GM19438 (cell line): ENCODE results near the gene ABL1.

Experiments
- ATAC-seq: cut with Tn5 transposase; IDR thresholded peaks from one replicate; pipeline ENCODE4 v1.9.1; 2021; ENCODE audit warnings: low read depth; ENCODE audit not compliant: unreplicated experiment

Gene ABL1

GRCh38 chr9:130887494-130888144 is 52.6 kb downstream of the ABL1 start:
- ATAC-seq: no peak

GRCh38 chr9:130888146-130888885 is 53.3 kb downstream of the ABL1 start:
- ATAC-seq: no peak

- no peak for ATAC-seq
Measured at GRCh38 chr9:130890124-130890523, 55.1 kb downstream of the ABL1 start.

- no peak for ATAC-seq
Measured at GRCh38 chr9:130890870-130891687, 56.0 kb downstream of the ABL1 start.

GRCh38 chr9:130891688-130892476 is 56.8 kb downstream of the ABL1 start:
- ATAC-seq: no peak

GRCh38 chr9:130892477-130893304 is 57.6 kb downstream of the ABL1 start:
- ATAC-seq: no peak

GRCh38 chr9:130893341-130894101 is 58.5 kb downstream of the ABL1 start:
- no peak for ATAC-seq

- no peak for ATAC-seq
Measured at GRCh38 chr9:130894546-130894945, 59.5 kb downstream of the ABL1 start.

- ATAC-seq: no peak
Measured at GRCh38 chr9:130895038-130895437, 60.0 kb downstream of the ABL1 start.

GRCh38 chr9:130895481-130896232 is 60.6 kb downstream of the ABL1 start:
- no peak for ATAC-seq

- ATAC-seq: no peak
Measured at GRCh38 chr9:130896233-130897014, 61.4 kb downstream of the ABL1 start, which contains the start of gene QRFP. TSS of gene QRFP (minus strand) at chr9:130896812. CDS start at chr9:130893838, 2,974 bp downstream.

- ATAC-seq: no peak
Measured at GRCh38 chr9:130897105-130897751, 62.2 kb downstream of the ABL1 start.

GRCh38 chr9:130897848-130898551 is 62.9 kb downstream of the ABL1 start:
- ATAC-seq: no peak

GRCh38 chr9:130898552-130898852 is 63.4 kb downstream of the ABL1 start:
- ATAC-seq: no peak

- no peak for ATAC-seq
Measured at GRCh38 chr9:130899051-130899748, 64.1 kb downstream of the ABL1 start.
